Astrocyte of the spinal cord (primary cell): ENCODE measurements around the gene DGKD.

Experiments used
- DNase-seq: peaks from one replicate; pipeline ENCODE4 v3.0.0; 2011; ENCODE audit warnings: low read depth, low spot score
- H3K4me3 ChIP-seq: 2 replicates; pipeline ENCODE4 v1.5.1; 2011; ENCODE audit warnings: low read depth, mild to moderate bottlenecking, low read length, moderate library complexity
- in situ Hi-C: cut with HindIII; loops from 2 replicates; pipeline ENCODE4 v1.10.0; 2017; ENCODE audit warnings: low sequenced_read_pairs
- TF ChIP-seq, protein P1 (sequence below): IDR thresholded peaks from 2 replicates; pipeline ENCODE4 v1.5.1; 2012; ENCODE audit warnings: low read depth, mild to moderate bottlenecking, low read length, inconsistent platforms

Gene DGKD

DNA sequence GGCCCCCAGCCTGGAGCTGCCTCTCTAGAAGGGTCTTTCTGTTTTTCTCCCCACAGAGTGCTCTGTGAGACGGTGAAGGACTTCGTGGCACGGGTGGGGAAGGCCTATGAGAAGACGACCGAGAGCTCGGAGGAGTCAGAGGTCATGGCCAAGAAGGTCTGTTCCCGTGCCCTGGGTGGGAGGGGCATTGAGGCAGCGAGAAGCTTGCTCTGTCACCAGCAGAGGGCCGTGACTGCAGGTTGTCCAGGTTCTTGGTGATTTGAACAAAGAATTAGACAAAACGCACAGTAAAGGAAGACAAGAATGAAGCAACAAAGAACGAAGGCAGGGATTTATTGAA lies 93.9 kb downstream of the DGKD start:
- TF ChIP-seq, protein P1, sequence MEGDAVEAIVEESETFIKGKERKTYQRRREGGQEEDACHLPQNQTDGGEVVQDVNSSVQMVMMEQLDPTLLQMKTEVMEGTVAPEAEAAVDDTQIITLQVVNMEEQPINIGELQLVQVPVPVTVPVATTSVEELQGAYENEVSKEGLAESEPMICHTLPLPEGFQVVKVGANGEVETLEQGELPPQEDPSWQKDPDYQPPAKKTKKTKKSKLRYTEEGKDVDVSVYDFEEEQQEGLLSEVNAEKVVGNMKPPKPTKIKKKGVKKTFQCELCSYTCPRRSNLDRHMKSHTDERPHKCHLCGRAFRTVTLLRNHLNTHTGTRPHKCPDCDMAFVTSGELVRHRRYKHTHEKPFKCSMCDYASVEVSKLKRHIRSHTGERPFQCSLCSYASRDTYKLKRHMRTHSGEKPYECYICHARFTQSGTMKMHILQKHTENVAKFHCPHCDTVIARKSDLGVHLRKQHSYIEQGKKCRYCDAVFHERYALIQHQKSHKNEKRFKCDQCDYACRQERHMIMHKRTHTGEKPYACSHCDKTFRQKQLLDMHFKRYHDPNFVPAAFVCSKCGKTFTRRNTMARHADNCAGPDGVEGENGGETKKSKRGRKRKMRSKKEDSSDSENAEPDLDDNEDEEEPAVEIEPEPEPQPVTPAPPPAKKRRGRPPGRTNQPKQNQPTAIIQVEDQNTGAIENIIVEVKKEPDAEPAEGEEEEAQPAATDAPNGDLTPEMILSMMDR: peak; percentile 24
- no peak overlapping the region for H3K4me3 ChIP-seq
- DNase-seq: no peak
- in situ Hi-C loops: no loop called here

DNA sequence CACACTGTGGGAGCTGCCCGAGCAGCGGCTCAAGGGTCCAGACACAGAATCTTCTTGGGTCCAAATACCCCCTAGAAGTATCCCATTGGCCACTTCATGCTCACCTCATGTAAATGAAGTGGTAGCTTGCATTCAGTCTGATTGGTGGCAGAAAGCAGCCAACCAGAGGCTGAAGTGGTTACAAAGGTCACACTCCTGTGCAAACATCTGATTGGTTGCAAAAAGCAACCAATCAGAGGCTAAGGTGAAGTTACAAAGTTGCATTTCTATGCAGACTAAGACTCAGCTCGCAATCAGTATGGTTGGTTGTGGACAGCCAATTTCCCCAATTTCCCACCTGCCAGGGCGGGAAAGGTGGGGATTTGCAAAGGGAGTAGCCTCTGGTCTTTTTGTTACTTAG lies 94.3 kb downstream of the DGKD start:
- TF ChIP-seq, protein P1: no peak
- H3K4me3 ChIP-seq: no peak overlapping the region
- in situ Hi-C loops: no loop called here
- no peak for DNase-seq

DNA sequence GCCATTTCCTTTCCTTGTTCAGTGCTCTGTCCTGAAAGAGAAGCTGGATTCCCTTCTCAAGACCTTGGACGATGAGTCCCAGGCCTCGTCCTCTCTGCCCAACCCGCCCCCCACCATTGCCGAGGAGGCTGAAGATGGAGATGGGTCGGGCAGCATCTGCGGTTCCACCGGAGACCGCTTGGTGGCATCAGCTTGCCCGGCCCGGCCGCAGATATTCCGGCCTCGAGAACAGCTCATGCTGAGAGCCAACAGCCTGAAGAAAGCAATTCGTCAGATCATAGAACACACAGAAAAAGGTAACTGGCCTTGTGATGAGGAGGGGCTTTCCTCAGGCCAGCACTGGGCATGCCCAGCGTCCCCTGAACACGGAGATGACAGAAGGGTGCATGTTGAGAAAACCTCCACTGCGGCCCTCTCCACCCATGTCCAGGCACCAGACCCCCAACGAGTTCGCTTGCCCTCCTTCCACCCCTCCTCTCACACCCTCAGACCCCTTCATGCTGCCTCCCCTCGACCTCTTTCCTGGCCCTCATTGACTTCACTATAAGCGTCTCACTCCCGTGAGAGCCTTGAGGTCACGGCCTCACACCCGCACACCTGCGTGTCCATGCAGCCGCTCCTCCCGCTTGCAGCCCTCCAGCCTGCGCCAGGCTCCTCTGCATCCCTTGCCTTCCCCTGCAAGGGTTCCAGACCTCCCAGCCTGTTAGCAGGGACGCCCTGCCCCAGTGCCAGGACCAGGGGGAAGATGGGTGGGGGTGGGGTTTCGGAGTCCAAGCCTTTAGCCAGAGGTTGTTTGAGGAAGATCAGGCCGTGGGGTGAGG lies 95.0 kb downstream of the DGKD start:
- TF ChIP-seq, protein P1: peak; percentile 92
- in situ Hi-C loops: no loop called here
- DNase-seq: peak; percentile 57
- no peak overlapping the region for H3K4me3 ChIP-seq

DNA sequence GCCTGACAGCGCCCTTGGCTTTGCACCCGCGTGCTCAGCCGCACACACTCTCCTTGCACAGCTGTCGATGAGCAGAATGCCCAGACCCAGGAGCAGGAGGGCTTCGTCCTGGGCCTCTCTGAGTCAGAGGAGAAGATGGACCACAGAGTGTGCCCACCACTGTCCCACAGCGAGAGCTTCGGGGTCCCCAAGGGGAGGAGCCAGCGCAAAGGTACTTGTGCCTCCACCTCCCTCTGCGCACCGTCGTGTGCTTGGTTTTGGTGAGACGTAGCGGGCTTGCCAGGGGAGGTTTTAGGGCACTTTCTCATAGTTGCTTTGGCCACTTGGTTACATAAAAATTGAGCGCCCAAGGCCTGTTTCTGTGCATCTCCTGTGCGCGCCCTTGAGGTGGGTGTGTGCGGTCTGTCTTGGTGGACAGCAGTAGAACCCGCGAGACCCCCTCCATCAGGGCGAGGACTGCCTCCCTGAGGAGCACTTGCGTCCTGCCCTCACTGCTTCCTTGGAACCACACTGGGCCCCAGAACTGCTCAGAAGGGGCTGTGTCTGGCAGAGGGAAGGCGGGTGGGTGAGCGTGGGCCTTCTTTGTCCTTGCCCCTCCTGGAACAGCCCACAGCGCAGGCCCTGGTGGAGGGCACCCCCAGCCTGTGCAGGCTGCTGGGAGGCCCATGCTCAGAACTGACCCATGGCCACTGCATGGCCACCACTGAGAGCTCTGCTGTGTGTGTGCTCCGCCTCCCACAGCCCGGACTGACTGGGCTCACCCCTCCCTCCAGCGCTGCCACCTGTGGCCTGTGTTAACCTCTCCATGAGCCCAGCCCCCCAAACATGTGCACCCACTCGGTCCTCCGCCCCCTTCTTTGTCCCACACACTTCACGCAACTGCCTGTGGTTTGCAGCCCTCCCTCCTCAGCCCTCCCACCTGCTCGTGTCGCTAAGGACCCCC lies 95.9 kb downstream of the DGKD start:
- no peak for DNase-seq
- H3K4me3 ChIP-seq: no peak overlapping the region
- TF ChIP-seq, protein P1: no peak
- in situ Hi-C loops: no loop called here

DNA sequence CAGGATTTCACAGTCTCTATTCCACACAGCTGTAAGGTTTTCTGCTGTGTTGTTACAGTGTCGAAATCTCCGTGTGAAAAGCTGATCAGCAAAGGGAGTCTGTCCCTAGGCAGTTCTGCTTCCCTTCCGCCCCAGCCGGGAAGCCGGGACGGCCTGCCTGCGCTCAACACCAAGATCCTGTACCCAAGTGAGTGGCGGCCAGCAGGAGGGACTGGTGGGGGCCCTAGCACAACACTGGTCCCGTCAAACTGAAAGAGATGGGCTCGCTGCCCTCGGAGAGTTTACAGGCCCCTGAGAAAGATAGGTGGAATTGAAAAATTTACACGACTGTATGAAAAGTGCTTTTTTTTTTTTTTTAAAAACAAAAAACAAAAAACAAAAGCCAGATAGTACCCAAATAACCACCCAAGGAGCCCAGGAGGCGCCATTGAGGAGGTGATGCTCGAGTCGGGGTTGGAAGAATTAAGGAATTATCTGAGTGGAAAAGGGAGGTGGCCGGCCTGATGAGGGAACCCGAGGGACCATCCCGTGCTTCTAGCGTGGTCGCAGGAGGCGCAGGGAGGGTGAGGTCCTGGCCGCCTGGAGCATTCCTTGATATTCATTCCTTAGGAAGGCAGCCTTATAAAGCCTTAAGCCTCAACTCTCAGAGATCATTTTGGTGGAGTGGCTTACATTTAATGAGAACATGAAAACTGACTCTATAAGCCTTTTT lies 96.7 kb downstream of the DGKD start:
- TF ChIP-seq, protein P1: no peak
- no peak for DNase-seq
- in situ Hi-C loops: no loop called here
- no peak overlapping the region for H3K4me3 ChIP-seq

DNA sequence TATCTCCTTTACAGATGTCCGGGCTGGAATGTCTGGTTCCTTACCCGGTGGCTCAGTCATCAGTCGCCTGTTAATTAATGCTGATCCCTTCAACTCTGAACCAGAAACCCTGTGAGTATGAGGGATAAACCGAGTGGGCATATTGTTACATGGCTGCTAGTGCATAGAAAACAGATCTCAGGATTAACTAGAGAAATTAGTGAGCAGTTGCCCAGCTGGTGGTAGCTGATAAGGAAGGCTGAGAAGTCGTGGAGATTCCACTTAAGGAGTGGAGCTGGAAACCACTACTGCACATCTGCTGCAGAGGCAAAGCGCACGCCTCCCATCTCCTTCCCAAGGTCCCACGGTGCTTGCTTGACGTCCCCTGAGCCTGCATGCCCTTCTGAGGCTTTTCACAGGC lies 97.7 kb downstream of the DGKD start:
- no peak for DNase-seq
- in situ Hi-C loops: no loop called here
- TF ChIP-seq, protein P1: no peak
- H3K4me3 ChIP-seq: no peak overlapping the region
